HEK293 (cell line): ENCODE data around the gene EPG5.
A peak's percentile ranks its signal among the peaks of the same experiment; 100 is the strongest.

Experiments
- CTCF ChIA-PET: fragments of 350-600 bp; formaldehyde crosslinking; extraction: SDS; loops from one replicate; lab custom pipeline; 2021; ENCODE audit warnings: antibody characterized with exemption; lab: Yijun Ruan, JAX
- POLR2A ChIA-PET: fragments of 300-600 bp; formaldehyde crosslinking; extraction: SDS; loops from one replicate; lab custom pipeline; 2020; ENCODE audit warnings: antibody characterized with exemption, inconsistent platforms; lab: Yijun Ruan, JAX
- H3K27ac ChIP-seq: fragments of 200-500 bp; sonication (Bioruptor generic); 2 replicates; pipeline ENCODE4 v1.5.1; 2014; ENCODE audit warnings: low read depth, low read length, control low read depth, inconsistent platforms; ENCODE audit errors: extremely low read depth
- H3K36me3 ChIP-seq, 2 experiments: fragments of 200-500 bp in 1 of 2; sonication (Bioruptor generic) in 1 of 2; 1 replicate in 1 of 2; 2 replicates in 1 of 2; pipeline ENCODE4 v1.5.1; 2014 to 2017; ENCODE audit warnings: inconsistent platforms in 2 of 2, low read length in 2 of 2; ENCODE audit not compliant: control insufficient read depth in 2 of 2, insufficient read depth in 1 of 2
- H3K4me1 ChIP-seq: fragments of 200-500 bp; sonication (Bioruptor generic); 2 replicates; pipeline ENCODE4 v1.5.1; 2014; ENCODE audit warnings: mild to moderate bottlenecking, low read length, inconsistent platforms; ENCODE audit not compliant: control insufficient read depth, insufficient read depth
- H3K4me3 ChIP-seq: 2 replicates; pipeline ENCODE4 v1.5.1; 2011; ENCODE audit warnings: low read depth, mild to moderate bottlenecking, control low read depth, low read length, moderate library complexity
- H3K9me3 ChIP-seq: fragments of 200-500 bp; sonication (Bioruptor generic); 2 replicates; pipeline ENCODE4 v1.5.1; 2014; ENCODE audit warnings: low read depth, low read length, inconsistent platforms; ENCODE audit not compliant: control insufficient read depth, insufficient read depth
- HOXC10 ChIP-seq: sonication (generic); formaldehyde crosslinking; IDR thresholded peaks from 2 replicates; pipeline ENCODE4 v1.8.1; 2023; ENCODE audit warnings: mild to moderate bottlenecking, missing genetic modification reagents
- SP7 ChIP-seq: fragments of 450-650 bp; formaldehyde crosslinking; IDR thresholded peaks from 2 replicates; pipeline ENCODE4 v1.5.1; 2016; ENCODE audit warnings: missing biosample characterization, missing genetic modification characterization
- WT1 ChIP-seq: fragments of 450-650 bp; formaldehyde crosslinking; IDR thresholded peaks from 2 replicates; pipeline ENCODE4 v1.5.1; 2016; ENCODE audit warnings: missing biosample characterization, missing genetic modification characterization
- ZEB2 ChIP-seq: fragments of 450-650 bp; formaldehyde crosslinking; IDR thresholded peaks from 2 replicates; pipeline ENCODE4 v1.5.1; 2016; ENCODE audit warnings: missing biosample characterization, missing genetic modification characterization
- ZNF184 ChIP-seq: fragments of 450-650 bp; IDR thresholded peaks from 2 replicates; pipeline ENCODE4 v1.5.1; 2018; ENCODE audit warnings: missing biosample characterization, mild to moderate bottlenecking, missing genetic modification characterization
- ZNF280D ChIP-seq: fragments of 450-650 bp; formaldehyde crosslinking; IDR thresholded peaks from 2 replicates; pipeline ENCODE4 v1.5.1; 2016; ENCODE audit warnings: missing biosample characterization, missing genetic modification characterization
- ZNF302 ChIP-seq: fragments of 450-650 bp; formaldehyde crosslinking; IDR thresholded peaks from 2 replicates; pipeline ENCODE4 v1.5.1; 2016; ENCODE audit warnings: missing biosample characterization, missing genetic modification characterization, low read depth
- ZNF350 ChIP-seq: fragments of 450-650 bp; formaldehyde crosslinking; IDR thresholded peaks from 2 replicates; pipeline ENCODE4 v1.5.0; 2017; ENCODE audit warnings: missing biosample characterization, mild to moderate bottlenecking, missing genetic modification characterization
- ZNF354C ChIP-seq: fragments of 450-650 bp; formaldehyde crosslinking; IDR thresholded peaks from 2 replicates; pipeline ENCODE4 v1.5.1; 2016; ENCODE audit warnings: missing biosample characterization, missing genetic modification characterization, low read depth, borderline replicate concordance
- ZNF473 ChIP-seq: fragments of 450-650 bp; formaldehyde crosslinking; IDR thresholded peaks from 2 replicates; pipeline ENCODE4 v1.5.1; 2017; ENCODE audit warnings: missing biosample characterization, missing genetic modification characterization
- ZNF600 ChIP-seq: fragments of 450-650 bp; formaldehyde crosslinking; IDR thresholded peaks from 2 replicates; pipeline ENCODE4 v1.5.1; 2016; ENCODE audit warnings: missing biosample characterization, missing genetic modification characterization
- ZNF658 ChIP-seq: fragments of 450-650 bp; formaldehyde crosslinking; IDR thresholded peaks from 2 replicates; pipeline ENCODE4; 2016; ENCODE audit warnings: missing biosample characterization, missing genetic modification characterization
- ZNF747 ChIP-seq: fragments of 450-650 bp; formaldehyde crosslinking; IDR thresholded peaks from 2 replicates; pipeline ENCODE4 v1.5.1; 2016; ENCODE audit warnings: missing biosample characterization, missing genetic modification characterization
- ZNF792 ChIP-seq: fragments of 450-650 bp; formaldehyde crosslinking; IDR thresholded peaks from 2 replicates; pipeline ENCODE4 v1.5.1; 2016; ENCODE audit warnings: missing biosample characterization, missing genetic modification characterization
- ZXDB ChIP-seq: fragments of 450-650 bp; formaldehyde crosslinking; IDR thresholded peaks from 2 replicates; pipeline ENCODE4 v1.5.1; 2016; ENCODE audit warnings: missing biosample characterization, missing genetic modification characterization
- TF ChIP-seq, protein P1 (sequence below): fragments of 450-650 bp; formaldehyde crosslinking; IDR thresholded peaks from 2 replicates; pipeline ENCODE4 v1.5.1; 2016; ENCODE audit warnings: missing biosample characterization, missing genetic modification characterization

EPG5 gene

GRCh38 chr18:45839414-45840395, 127.4 kb downstream of the EPG5 start:
- H3K27ac ChIP-seq = no peak overlapping the region
- H3K36me3 ChIP-seq = no peaks in the 10 kb centered on the region
- POLR2A ChIA-PET = no interaction called here
- H3K9me3 ChIP-seq = no peaks in the 10 kb centered on the region
- TF ChIP-seq ZNF473 (tag by site-specific recombination) (no peak), ZNF658 (no peak)
- TF ChIP-seq, protein P1, sequence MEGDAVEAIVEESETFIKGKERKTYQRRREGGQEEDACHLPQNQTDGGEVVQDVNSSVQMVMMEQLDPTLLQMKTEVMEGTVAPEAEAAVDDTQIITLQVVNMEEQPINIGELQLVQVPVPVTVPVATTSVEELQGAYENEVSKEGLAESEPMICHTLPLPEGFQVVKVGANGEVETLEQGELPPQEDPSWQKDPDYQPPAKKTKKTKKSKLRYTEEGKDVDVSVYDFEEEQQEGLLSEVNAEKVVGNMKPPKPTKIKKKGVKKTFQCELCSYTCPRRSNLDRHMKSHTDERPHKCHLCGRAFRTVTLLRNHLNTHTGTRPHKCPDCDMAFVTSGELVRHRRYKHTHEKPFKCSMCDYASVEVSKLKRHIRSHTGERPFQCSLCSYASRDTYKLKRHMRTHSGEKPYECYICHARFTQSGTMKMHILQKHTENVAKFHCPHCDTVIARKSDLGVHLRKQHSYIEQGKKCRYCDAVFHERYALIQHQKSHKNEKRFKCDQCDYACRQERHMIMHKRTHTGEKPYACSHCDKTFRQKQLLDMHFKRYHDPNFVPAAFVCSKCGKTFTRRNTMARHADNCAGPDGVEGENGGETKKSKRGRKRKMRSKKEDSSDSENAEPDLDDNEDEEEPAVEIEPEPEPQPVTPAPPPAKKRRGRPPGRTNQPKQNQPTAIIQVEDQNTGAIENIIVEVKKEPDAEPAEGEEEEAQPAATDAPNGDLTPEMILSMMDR (tag by site-specific recombination) = peak; percentile 77
- CTCF ChIA-PET = interaction anchor here (0.6 to 2.0 kb wide), 22 partner anchors 8 to 1193 kb away, joined by 3 to 14 read pairs (median 4); partner anchors contain the start of gene SLC14A1
- H3K4me1 ChIP-seq = peaks cover 3% of the 10 kb centered on the region; the same call in 1 of the 2 replicates
- H3K4me3 ChIP-seq = no peak overlapping the region

GRCh38 chr18:45838302-45839070, 128.6 kb downstream of the EPG5 start:
- TF ChIP-seq SP7 (tag by site-specific recombination) = no peak
- TF ChIP-seq ZNF280D (tag by site-specific recombination) = no peak
- no peak for TF ChIP-seq ZNF354C (tag by site-specific recombination)
- TF ChIP-seq ZNF184 (tag by site-specific recombination) = no peak
- TF ChIP-seq WT1 (tag by site-specific recombination) = no peak
- no peak for TF ChIP-seq ZNF302 (tag by site-specific recombination)
- no peak for TF ChIP-seq HOXC10 (CRISPR knock-in tag)
- TF ChIP-seq ZXDB (tag by site-specific recombination) = no peak
- no peak for TF ChIP-seq ZEB2 (tag by site-specific recombination)
- no peak for TF ChIP-seq ZNF600 (tag by site-specific recombination)
- no peak for TF ChIP-seq ZNF747 (tag by site-specific recombination)
- no peak for TF ChIP-seq ZNF350 (tag by site-specific recombination)
- no peak for TF ChIP-seq ZNF792 (tag by site-specific recombination)
- ChIA-PET POLR2A (no interaction called here), CTCF (interaction anchor here (0.7 to 2.0 kb wide), 5 partner anchors 12 to 150 kb away, joined by 3 to 14 read pairs (median 3); partner anchors contain the start of gene SLC14A1)

More at GRCh38 chr18:45838302-45839070, 128.6 kb downstream of the EPG5 start:
- H3K36me3 ChIP-seq = no peaks in the 10 kb centered on the region
- H3K4me1 ChIP-seq = peaks cover 3% of the 10 kb centered on the region; the same call in 1 of the 2 replicates
- H3K9me3 ChIP-seq = no peaks in the 10 kb centered on the region
- H3K27ac ChIP-seq = no peak overlapping the region
- H3K4me3 ChIP-seq = no peak overlapping the region
